K562 (cell line): ENCODE data around the gene GABRR2. TPM values are rescaled to one million over a fixed set of nuclear protein-coding genes. Genes with fewer than 3 reads are reported as not detected.

ENCODE experiments used
- ATAC-seq: fragments of 200-7000 bp; cut with Tn5 transposase; 3 replicates; pipeline ENCODE4 v1.9.1; 2020; ENCODE audit warnings: moderate library complexity
- BruUV-seq: library from RNA; stranded (reverse); fragments of 400-500 nt; replicated peaks from 2 replicates; lab custom pipeline; 2021; lab: Mats Ljungman, UMichigan
- CTCF ChIA-PET: fragments of 300-600 bp; formaldehyde crosslinking; extraction: SDS; loops from one replicate; lab custom pipeline; 2021; ENCODE audit warnings: low intra/inter-chr PET ratio; lab: Yijun Ruan, JAX
- POLR2A ChIA-PET: fragments of 300-600, 350-650 bp; sonication (Branson Sonifier 250); formaldehyde crosslinking; extraction: SDS; loops from one replicate; lab custom pipeline; 2021; ENCODE audit warnings: antibody characterized with exemption, inconsistent platforms; lab: Yijun Ruan, JAX
- DNase-seq, 4 experiments: peaks; one replicate each; pipeline versions ENCODE4 v3.0.0 to v3.0.0-alpha.2; 2011 to 2018; ENCODE audit warnings: low spot score in 3 of 4, mixed read lengths in 3 of 4; ENCODE audit errors: extremely low read depth in 1 of 4
- FAIRE-seq: peaks from 2 replicates; lab custom pipeline; 2011; peaks lifted over from hg19 to GRCh38; lab: Jason Lieb, UNC
- H2AFZ ChIP-seq: 2 replicates; pipeline ENCODE4 v1.6.0; 2011; ENCODE audit warnings: low read depth, low read length, control low read depth, inconsistent platforms
- H3K27ac ChIP-seq: fragments of 200-600 bp; 3 replicates; pipeline ENCODE4 v1.8.0; 2011; ENCODE audit warnings: low read depth, mild to moderate bottlenecking, control low read depth, inconsistent platforms, low read length, moderate library complexity, mixed read lengths; ENCODE audit errors: extremely low read depth
- H3K27me3 ChIP-seq, 2 experiments: fragments of 300-600 bp in 1 of 2; 2 replicates in 1 of 2; 3 replicates in 1 of 2; pipeline versions ENCODE4 v1.6.0 to v1.8.0; 2011; ENCODE audit warnings: inconsistent platforms in 2 of 2, low read length in 2 of 2, mild to moderate bottlenecking in 1 of 2, mixed read lengths in 1 of 2, moderate library complexity in 1 of 2; ENCODE audit not compliant: control insufficient read depth in 2 of 2, insufficient read depth in 2 of 2
- H3K36me3 ChIP-seq: fragments of 300-600 bp; 3 replicates; pipeline ENCODE4 v1.8.0; 2011; ENCODE audit warnings: mild to moderate bottlenecking, low read length, inconsistent platforms; ENCODE audit not compliant: control insufficient read depth, insufficient read depth
- H3K4me1 ChIP-seq, 2 experiments: fragments of 200-600 bp in 1 of 2; replicated peaks in 1 of 2; 2 replicates in 1 of 2; 3 replicates in 1 of 2; pipeline versions ENCODE4 v1.5.1 to v1.8.0; 2011; ENCODE audit warnings: inconsistent platforms in 2 of 2, low read length in 2 of 2, mild to moderate bottlenecking in 1 of 2, mixed read lengths in 1 of 2, moderate library complexity in 1 of 2; ENCODE audit not compliant: control insufficient read depth in 2 of 2, insufficient read depth in 2 of 2
- H3K4me2 ChIP-seq: 2 replicates; pipeline ENCODE4 v1.6.1; 2011; ENCODE audit warnings: low read length, control low read depth, inconsistent platforms, mixed read lengths; ENCODE audit not compliant: insufficient read depth
- H3K4me3 ChIP-seq: fragments of 200-600 bp; sonication (generic), shearing (Covaris generic); 2 replicates; pipeline ENCODE4 v1.5.1; 2016; ENCODE audit warnings: control low read depth, inconsistent platforms
- H3K79me2 ChIP-seq: fragments of 200-600 bp; 3 replicates; pipeline ENCODE4 v1.8.0; 2011; ENCODE audit warnings: low read length, inconsistent platforms; ENCODE audit not compliant: control insufficient read depth, insufficient read depth
- H3K9ac ChIP-seq, 2 experiments: 2 replicates each; pipeline versions ENCODE4 v1.6.0 to v1.6.1; 2011; ENCODE audit warnings: low read depth in 2 of 2, low read length in 2 of 2, control low read depth in 1 of 2, inconsistent platforms in 1 of 2, mild to moderate bottlenecking in 1 of 2, mixed read lengths in 1 of 2; ENCODE audit not compliant: insufficient read depth in 1 of 2
- H3K9me1 ChIP-seq: one replicate; pipeline ENCODE4 v1.6.0; 2011; ENCODE audit warnings: inconsistent platforms, mild to moderate bottlenecking, low read length, moderate library complexity; ENCODE audit not compliant: control insufficient read depth, insufficient read depth
- H3K9me3 ChIP-seq: replicated peaks from 2 replicates; pipeline ENCODE4 v1.5.1; 2011; ENCODE audit warnings: low read depth, low read length, inconsistent platforms; ENCODE audit not compliant: control insufficient read depth, insufficient read depth
- H4K20me1 ChIP-seq: replicated peaks from 2 replicates; pipeline ENCODE4 v1.6.1; 2011; ENCODE audit warnings: low read length, inconsistent platforms, mixed read lengths; ENCODE audit not compliant: control insufficient read depth, insufficient read depth
- ADNP ChIP-seq: fragments of 200-800 bp; sonication (Bioruptor generic); IDR thresholded peaks from 2 replicates; pipeline ENCODE4 v1.6.1; 2016; ENCODE audit warnings: missing genetic modification characterization, missing compliant biosample characterization
- BCOR ChIP-seq: fragments of 450-650 bp; IDR thresholded peaks from 2 replicates; pipeline ENCODE4 v1.6.1; 2016
- CTBP1 ChIP-seq: fragments of 450-650 bp; IDR thresholded peaks from 2 replicates; pipeline ENCODE4 v1.6.1; 2016; ENCODE audit warnings: borderline replicate concordance
- RBM25 ChIP-seq: fragments of 200-400 bp; formaldehyde crosslinking; IDR thresholded peaks from 2 replicates; pipeline ENCODE4 v1.6.1; 2018; ENCODE audit warnings: low read length, low read depth, moderate library complexity; ENCODE audit not compliant: severe bottlenecking
- ZNF436 ChIP-seq: fragments of 250-450, 450-650 bp; sonication (Bioruptor Pico); formaldehyde crosslinking; IDR thresholded peaks from 2 replicates; pipeline ENCODE4 v1.7.0; 2020; ENCODE audit warnings: mild to moderate bottlenecking
- ZNF445 ChIP-seq: fragments of 250-450 bp; sonication (Bioruptor Pico); IDR thresholded peaks from 2 replicates; pipeline ENCODE4 v1.4.0; 2020; ENCODE audit warnings: low read depth, mild to moderate bottlenecking, moderate library complexity
- WGBS: fragments of 100-300 bp; shearing (Covaris generic); methylation state at CpG from one replicate; pipeline ENCODE4 v1.1.6; 2016; ENCODE audit warnings: low coverage, mixed read lengths; ENCODE audit not compliant: insufficient coverage; ENCODE audit errors: missing lambda C conversion rate; 5-methylcytosine and 5-hydroxymethylcytosine counted together
- in situ Hi-C: fragments of 300-500 bp; cut with MboI; formaldehyde crosslinking; loops from 4 replicates; pipeline ENCODE4 v1.15.0; 2018; ENCODE audit warnings: inconsistent platforms, mixed read lengths
- intact Hi-C: fragments of 100-400 bp; cut with micrococcal nuclease; formaldehyde crosslinking; loops from 2 replicates; pipeline ENCODE4 v1.14.2; 2022
- polyA plus RNA-seq, 8 experiments: library from polyadenylated mRNA; depleted of rRNA in 4 of 8; stranded (reverse) in 5 of 8; unstranded in 3 of 8; fragments of >200 nt; fragmentation: Nextera tagmentation in 2 of 8; fragmentation: Illumina TruSeq in 1 of 8; extraction: Ambion mirVana in 2 of 8; extraction: Trizol in 1 of 8; gene quantifications; 2 replicates each; pipeline versions ENCODE4 v1.2.1 to v1.2.3, GENCODE V29; 2011 to 2014; ENCODE audit warnings: inconsistent platforms in 1 of 8, missing spikeins in 1 of 8
- total RNA-seq, 7 experiments: library from RNA; depleted of rRNA in 6 of 7; stranded (reverse); fragments of >200 nt in 6 of 7; fragmentation: Illumina TruSeq in 2 of 7; extraction: Trizol in 2 of 7; gene quantifications; 2 replicates each; pipeline versions ENCODE4 v1.2.1 to v1.2.3, GENCODE V29; 2011 to 2021; ENCODE audit warnings: low replicate concordance in 1 of 7

GABRR2 gene
- total and polyA plus RNA-seq, 9 of the 15 experiments (the other 6 are each of a cell fraction or from before 2014, with no cell fraction given), result 0.09 to 0.13 (median 0.10) TPM; not detected in 6

GRCh38 chr6:89356642-89357170 lies 41.6 kb upstream of the GABRR2 start:
- in situ Hi-C loops, result no loop called here
- peaks cover 0 to 15% of the 10 kb centered on the region in 2 experiments; a peak in 3 of 5 replicates for H3K4me1 ChIP-seq
- CTCF ChIA-PET, result no interaction called here
- no peak overlapping the region for H3K4me3 ChIP-seq
- no peak overlapping the region for H3K9ac ChIP-seq
- H3K27ac ChIP-seq, result no peak overlapping the region
- 5% methylated on average over 1 of the region's 1 CpG for WGBS
- no peaks in the 10 kb centered on the region for H3K9me1 ChIP-seq
- H3K36me3 ChIP-seq, result no peaks in the 10 kb centered on the region
- no peaks in the 10 kb centered on the region for H3K9me3 ChIP-seq
- no peak for TF ChIP-seq ZNF445 (CRISPR knock-in tag)
- no peak for TF ChIP-seq CTBP1
- FAIRE-seq (no peak), ATAC-seq (no peak), DNase-seq (no peak)
- POLR2A ChIA-PET, result interaction anchor here (1.8 kb wide), 1 partner anchor 9 kb away, joined by 10 read pairs; no protein-coding TSS in a partner anchor
- no peaks in the 10 kb centered on the region for H3K27me3 ChIP-seq
- H3K4me2 ChIP-seq, result no peak overlapping the region
- intact Hi-C loops, result no loop called here
- H4K20me1 ChIP-seq, result no peaks in the 10 kb centered on the region
- H3K79me2 ChIP-seq, result peaks cover 15% of the 10 kb centered on the region
- BruUV-seq, result no TSS peak
- no peak overlapping the region for H2AFZ ChIP-seq

- peak; percentile 70 for TF ChIP-seq RBM25
- no peak for TF ChIP-seq ZNF436 (CRISPR knock-in tag)
- peak; percentile 68; the same call in 1 of the 2 replicates for TF ChIP-seq ADNP (tag)
- peak; percentile 50; the same call in 1 of the 2 replicates for TF ChIP-seq BCOR
- H3K4me2 ChIP-seq, result no peak overlapping the region
- ATAC-seq (no peak), FAIRE-seq (no peak), DNase-seq (no peak)
- H3K79me2 ChIP-seq, result peaks cover 24% of the 10 kb centered on the region
- CTCF ChIA-PET, result no interaction called here
- H2AFZ ChIP-seq, result no peak overlapping the region
- peaks cover 5 to 19% of the 10 kb centered on the region in 2 experiments; a peak in 3 of 5 replicates for H3K4me1 ChIP-seq
- no peak overlapping the region for H3K9ac ChIP-seq
- POLR2A ChIA-PET, result interaction anchor here (1.3 kb wide), 1 partner anchor 17 kb away, joined by 4 read pairs; no protein-coding TSS in a partner anchor
- BruUV-seq, result no TSS peak
- H3K9me3 ChIP-seq, result no peaks in the 10 kb centered on the region
- H3K4me3 ChIP-seq, result no peak overlapping the region
- no peaks in the 10 kb centered on the region for H4K20me1 ChIP-seq
- no peaks in the 10 kb centered on the region for H3K36me3 ChIP-seq
- intact Hi-C loops, result no loop called here
- H3K27ac ChIP-seq, result no peak overlapping the region
- 26% methylated on average over 2 of the region's 2 CpGs for WGBS
- no peaks in the 10 kb centered on the region for H3K27me3 ChIP-seq
- in situ Hi-C loops, result no loop called here
- no peaks in the 10 kb centered on the region for H3K9me1 ChIP-seq
These were observed 40.6 kb upstream of the GABRR2 start for GRCh38 chr6:89355511-89356194.
